ENCODE measurements around the gene SNURF.
"Not testable (repeated sequence)": the region's sequence is repeated elsewhere in the genome, so short reads cannot be mapped to it uniquely, and the experiment has no call there.

SNURF gene

GRCh38 chr15:24971052-24971451 is 16.3 kb downstream of the SNURF start:
- no peak for DNase-seq (ENCODE audit: low spot score)

DNA sequence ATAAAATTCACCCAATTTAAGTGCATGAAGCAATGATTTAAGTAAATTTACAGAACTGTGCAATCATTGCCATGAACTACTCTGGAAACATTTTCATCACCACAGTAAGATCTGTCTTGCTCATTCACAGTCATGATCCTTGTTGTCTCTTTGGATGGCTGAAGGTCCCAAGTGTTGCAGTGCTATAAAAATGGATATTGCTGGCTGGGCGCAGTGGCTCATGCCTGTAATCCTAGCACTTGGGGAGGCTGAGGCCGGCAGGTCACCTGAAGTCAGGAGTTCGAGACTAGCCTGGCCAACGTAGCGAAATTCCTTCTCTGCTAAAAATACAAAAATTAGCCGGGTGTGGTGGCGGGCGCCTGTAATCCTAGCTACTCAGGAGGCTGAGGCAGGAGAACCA is 17.0 kb downstream of the SNURF start:
- no peak for DNase-seq (ENCODE audit: low spot score)

- not testable (repeated sequence) for DNase-seq (ENCODE audit: low spot score)
Observed at GRCh38 chr15:24972707-24973106, 17.9 kb downstream of the SNURF start.

DNA sequence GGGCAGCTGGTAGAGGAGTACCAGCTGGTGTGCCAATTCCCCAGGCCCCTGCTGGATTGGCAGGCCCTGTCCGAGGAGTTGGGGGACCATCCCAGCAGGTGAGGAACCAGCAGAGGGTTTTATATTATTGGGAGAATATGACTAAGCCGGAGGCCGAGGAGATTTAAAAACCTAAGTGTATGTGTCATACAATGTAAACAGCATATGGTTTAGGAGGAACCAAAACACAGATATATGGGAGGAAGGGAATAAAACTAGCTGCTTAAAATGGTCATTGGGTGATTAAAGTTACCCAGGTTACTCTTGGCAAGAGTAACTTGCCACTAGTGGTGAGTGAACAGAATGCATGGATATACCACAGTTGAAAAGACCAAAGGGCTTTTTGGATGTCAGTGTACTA is 22.1 kb downstream of the SNURF start:
- DNase-seq (ENCODE audit: low spot score): no peak

DNA sequence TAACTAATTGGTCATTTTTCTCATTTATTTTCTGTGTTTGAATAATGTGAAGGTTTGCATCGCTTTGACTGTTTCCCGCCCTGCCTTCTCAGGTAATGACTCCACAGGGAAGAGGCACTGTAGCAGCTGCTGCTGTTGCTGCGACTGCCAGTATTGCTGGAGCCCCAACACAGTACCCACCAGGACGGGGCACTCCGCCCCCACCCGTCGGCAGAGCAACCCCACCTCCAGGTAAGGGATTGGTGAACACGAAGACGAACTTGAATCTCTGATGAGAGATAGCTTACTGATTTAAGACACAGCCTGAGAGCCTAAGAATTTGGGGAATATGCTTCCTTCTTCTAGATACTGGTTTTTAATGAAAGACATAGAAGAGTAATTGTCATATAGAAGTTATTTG is 22.9 kb downstream of the SNURF start:
- no peak for DNase-seq (ENCODE audit: low spot score)

- DNase-seq (ENCODE audit: low spot score): no peak
Observed at GRCh38 chr15:24985224-24985623, 30.4 kb downstream of the SNURF start.

DNA sequence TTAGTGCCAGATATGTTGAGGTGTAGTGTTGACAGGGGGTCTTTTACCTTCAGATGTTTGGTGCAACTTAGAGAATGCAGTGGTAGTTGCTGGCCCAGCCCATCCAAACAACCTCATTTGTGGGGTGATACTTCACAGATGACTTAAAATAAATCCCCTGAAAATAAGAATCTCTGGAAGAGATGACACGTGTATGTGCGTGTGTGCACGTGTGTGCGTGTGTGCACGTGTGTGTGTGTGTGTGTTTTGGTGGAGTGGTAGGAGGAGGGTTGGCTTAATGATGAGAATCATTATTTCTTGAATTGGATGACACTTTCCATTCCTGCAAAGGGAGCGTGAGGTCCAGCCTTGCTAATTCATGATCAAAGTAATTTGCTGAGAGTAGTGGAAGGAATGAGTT is 31.9 kb downstream of the SNURF start:
- DNase-seq (ENCODE audit: low spot score): no peak

Measured in kidney capillary endothelial cell (primary cell).